HFFc6 (cell line): ENCODE data around the gene DCAF15. TPM values are rescaled to one million over a fixed set of nuclear protein-coding genes. Genes with fewer than 3 reads are reported as not detected.
A peak's percentile ranks its signal among the peaks of the same experiment; 100 is the strongest.

Experiments used
- DNase-seq: peaks from one replicate; pipeline ENCODE4 v3.0.0-alpha.2; 2018
- H3K27ac Mint-ChIP-seq: 2 replicates; pipeline ENCODE4 v1.8.0; 2020; ENCODE audit warnings: mild to moderate bottlenecking, mixed read lengths
- H3K27me3 Mint-ChIP-seq: 2 replicates; pipeline ENCODE4 v1.8.0; 2021; ENCODE audit warnings: mild to moderate bottlenecking, moderate library complexity, mixed read lengths; ENCODE audit not compliant: insufficient read depth
- H3K36me3 Mint-ChIP-seq: 2 replicates; pipeline ENCODE4 v1.8.0; 2021; ENCODE audit warnings: low read depth, mixed read lengths
- H3K4me1 Mint-ChIP-seq: 2 replicates; pipeline ENCODE4 v1.8.0; 2020; ENCODE audit warnings: low read depth, mixed read lengths
- H3K4me3 Mint-ChIP-seq: 2 replicates; pipeline ENCODE4 v1.8.0; 2020; ENCODE audit warnings: mild to moderate bottlenecking, moderate library complexity, mixed read lengths
- H3K9me3 Mint-ChIP-seq: 2 replicates; pipeline ENCODE4 v1.8.0; 2020; ENCODE audit warnings: mild to moderate bottlenecking, mixed read lengths
- CTCF ChIP-seq: fragments of 200-600 bp; sonication (generic); IDR thresholded peaks from 2 replicates; pipeline ENCODE4 v1.5.0; 2021; ENCODE audit warnings: antibody characterized with exemption, mild to moderate bottlenecking
- total RNA-seq, 6 experiments: library from RNA; stranded (reverse); fragmentation: NEBNext Ultra II Directional; extraction: Animal tissue kit (Norgen Biotek cat#: 25700); gene quantifications; 2 replicates in 1 of 6; 3 replicates in 5 of 6; pipeline ENCODE4 v1.2.3, GENCODE V29; 2021

Gene DCAF15
- total RNA-seq, 6 experiments from 2014 or later: 19.9 to 29.0 (median 26.5) TPM

GRCh38 chr19:13984875-13985741, 32.8 kb downstream of the DCAF15 start:
- Mint-ChIP-seq H3K4me1 (peaks cover 20% of the 10 kb centered on the region), H3K27ac (peak overlapping the region; percentile 73), H3K9me3 (no peaks in the 10 kb centered on the region), H3K27me3 (no peaks in the 10 kb centered on the region), H3K4me3 (no peak overlapping the region), H3K36me3 (no peaks in the 10 kb centered on the region)
- TF ChIP-seq CTCF: no peak
- DNase-seq: no peak

DNA sequence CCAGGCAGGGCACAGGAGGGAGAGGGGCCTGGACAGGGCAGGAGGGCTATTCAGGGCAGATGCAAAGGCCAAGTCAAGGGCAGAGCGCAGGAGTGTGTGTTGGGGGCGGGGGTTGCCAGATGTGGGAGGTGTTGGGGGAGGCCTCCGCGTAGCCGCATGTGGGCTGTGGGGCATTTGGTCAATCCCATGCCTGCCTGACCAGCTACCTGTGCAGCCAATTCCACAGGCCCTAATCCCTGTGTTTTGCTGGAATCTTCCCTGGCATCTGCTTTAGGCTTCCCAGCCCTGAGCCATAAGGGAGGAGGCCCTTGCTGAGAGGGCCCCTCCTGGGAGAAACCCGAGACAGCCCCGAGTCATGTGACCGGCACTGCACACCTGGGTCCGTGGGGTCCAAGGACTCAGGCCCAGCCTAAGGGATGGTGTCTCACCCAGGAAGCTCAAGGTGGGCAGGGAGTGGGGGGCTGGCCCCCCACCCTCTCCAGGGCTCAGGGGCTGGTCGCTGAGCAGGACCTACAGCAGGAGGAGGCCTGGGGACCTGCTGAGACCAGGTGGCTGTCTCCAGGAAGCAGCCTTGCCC, 33.5 kb downstream of the DCAF15 start:
- H3K4me1 Mint-ChIP-seq: peaks cover 20% of the 10 kb centered on the region
- no peaks in the 10 kb centered on the region for H3K36me3 Mint-ChIP-seq
- H3K9me3 Mint-ChIP-seq: no peaks in the 10 kb centered on the region
- peaks cover 1% of the 10 kb centered on the region; the same call in 1 of the 2 replicates for H3K27me3 Mint-ChIP-seq
- H3K27ac Mint-ChIP-seq: peak overlapping the region; percentile 73
- no peak for DNase-seq
- H3K4me3 Mint-ChIP-seq: no peak overlapping the region
- TF ChIP-seq CTCF: no peak

DNA sequence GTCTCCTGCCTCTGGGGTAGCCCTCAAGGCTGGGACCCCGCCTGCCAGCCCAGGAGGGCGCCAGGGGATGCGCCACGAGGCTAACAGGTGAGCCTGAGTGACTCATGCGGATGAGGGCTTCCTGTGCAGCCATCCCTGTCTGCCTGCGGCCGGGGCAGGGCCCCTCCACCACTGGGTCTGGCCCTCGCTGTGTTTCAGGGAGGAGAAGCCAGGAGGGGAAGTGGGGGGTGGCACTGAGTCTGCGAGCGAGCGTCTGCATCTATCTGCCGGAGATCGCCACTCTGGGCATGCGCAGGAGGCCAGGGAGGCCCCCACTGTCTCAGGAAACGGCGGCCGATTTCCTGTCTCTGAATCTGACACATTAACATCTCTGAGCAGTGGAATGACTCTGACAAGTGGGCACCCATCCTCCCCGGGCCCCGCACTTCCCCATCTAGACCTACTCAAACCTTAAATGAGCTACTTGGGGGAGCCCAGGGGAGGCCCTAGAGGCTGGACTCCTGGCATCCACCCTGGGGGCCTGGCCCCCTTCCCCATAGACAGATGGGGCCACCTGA, 34.1 kb downstream of the DCAF15 start:
- DNase-seq: peak; percentile 81
- no peak for TF ChIP-seq CTCF
- Mint-ChIP-seq H3K27ac (peak overlapping the region; percentile 86), H3K27me3 (peaks cover 1% of the 10 kb centered on the region; the same call in 1 of the 2 replicates), H3K4me1 (peaks cover 20% of the 10 kb centered on the region), H3K36me3 (no peaks in the 10 kb centered on the region), H3K4me3 (no peak overlapping the region), H3K9me3 (no peaks in the 10 kb centered on the region)

GRCh38 chr19:13987101-13987890, 35.0 kb downstream of the DCAF15 start:
- H3K9me3 Mint-ChIP-seq: no peaks in the 10 kb centered on the region
- H3K4me1 Mint-ChIP-seq: peaks cover 20% of the 10 kb centered on the region
- TF ChIP-seq CTCF: no peak
- H3K36me3 Mint-ChIP-seq: no peaks in the 10 kb centered on the region
- no peak for DNase-seq
- peak overlapping the region; percentile 86 for H3K27ac Mint-ChIP-seq
- no peak overlapping the region for H3K4me3 Mint-ChIP-seq
- H3K27me3 Mint-ChIP-seq: peaks cover 1% of the 10 kb centered on the region

DNA sequence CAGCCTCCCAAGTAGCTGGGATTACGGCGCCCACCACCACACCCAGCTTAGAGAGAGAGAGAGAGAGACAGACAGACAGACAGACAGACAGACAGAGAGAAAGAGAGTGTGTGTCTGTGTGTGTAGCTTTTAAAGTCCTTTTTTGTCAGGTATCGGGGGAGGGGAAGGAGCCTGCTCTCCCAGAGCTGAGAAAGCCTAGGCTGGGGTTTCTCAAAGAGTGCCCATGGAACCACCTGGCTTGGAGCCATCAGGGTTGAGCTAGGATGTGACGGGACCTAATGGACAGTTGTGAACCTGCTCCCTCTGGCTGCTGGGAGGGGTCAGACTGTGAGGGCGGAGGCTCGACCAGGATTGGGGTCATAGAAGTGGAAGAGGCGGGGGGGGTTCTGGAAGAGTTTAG, 37.2 kb downstream of the DCAF15 start:
- H3K36me3 Mint-ChIP-seq: no peaks in the 10 kb centered on the region

More for the DNA sequence above, 37.2 kb downstream of the DCAF15 start:
- H3K9me3 Mint-ChIP-seq: no peaks in the 10 kb centered on the region
- peaks cover 20% of the 10 kb centered on the region for H3K4me1 Mint-ChIP-seq
- no peak for TF ChIP-seq CTCF
- DNase-seq: no peak
- peaks cover 1% of the 10 kb centered on the region for H3K27me3 Mint-ChIP-seq
- no peak overlapping the region for H3K27ac Mint-ChIP-seq
- no peak overlapping the region for H3K4me3 Mint-ChIP-seq
